ENCODE measurements around the gene SNAP29.
A peak's percentile ranks its signal among the peaks of the same experiment; 100 is the strongest.
"Not testable (repeated sequence)": the region's sequence is repeated elsewhere in the genome, so short reads cannot be mapped to it uniquely, and the experiment has no call there.

Gene SNAP29

GRCh38 chr22:20836987-20837823 is 21.6 kb upstream of the SNAP29 start:
- WGBS, 2 experiments (ENCODE audit: insufficient coverage in 2 of 2): 100% methylated on average over 1 of the region's 2 CpGs; no CpG with 5 or more reads in 1 of the 2 experiments
- Histone ChIP-seq H3K36me3 (ENCODE audit: control insufficient read depth, insufficient read depth, low read length) (peaks cover 20% of the 10 kb centered on the region), H3K4me3 (ENCODE audit: extremely low read depth, insufficient read depth, low read length, poor library complexity, severe bottlenecking) (no peak overlapping the region), H3K27ac (ENCODE audit: low read depth, low read length, severe bottlenecking) (no peak overlapping the region), H3K4me1 (ENCODE audit: control insufficient read depth, insufficient read depth, low read length, poor library complexity, severe bottlenecking) (peaks cover 7% of the 10 kb centered on the region), H3K9me3 (ENCODE audit: control insufficient read depth, low read length) (no peaks in the 10 kb centered on the region)

GRCh38 chr22:20839354-20839753 is 19.5 kb upstream of the SNAP29 start:
- H3K27ac ChIP-seq (ENCODE audit: low read depth, low read length, severe bottlenecking); H3K36me3 ChIP-seq (ENCODE audit: control insufficient read depth, insufficient read depth, low read length); H3K4me3 ChIP-seq (ENCODE audit: extremely low read depth, insufficient read depth, low read length, poor library complexity, severe bottlenecking); H3K9me3 ChIP-seq (ENCODE audit: control insufficient read depth, low read length); H3K4me1 ChIP-seq (ENCODE audit: control insufficient read depth, insufficient read depth, low read length, poor library complexity, severe bottlenecking): not testable (repeated sequence)
- 93% methylated on average over 9 to 10 of the region's 10 CpGs for WGBS, 2 experiments (ENCODE audit: insufficient coverage in 2 of 2)

GRCh38 chr22:20839837-20840645 is 18.8 kb upstream of the SNAP29 start:
- Histone ChIP-seq H3K27ac (ENCODE audit: low read depth, low read length, severe bottlenecking) (peak overlapping the region; percentile 37), H3K9me3 (ENCODE audit: control insufficient read depth, low read length) (no peaks in the 10 kb centered on the region), H3K4me3 (ENCODE audit: extremely low read depth, insufficient read depth, low read length, poor library complexity, severe bottlenecking) (no peak overlapping the region), H3K4me1 (ENCODE audit: control insufficient read depth, insufficient read depth, low read length, poor library complexity, severe bottlenecking) (peaks cover 7% of the 10 kb centered on the region), H3K36me3 (ENCODE audit: control insufficient read depth, insufficient read depth, low read length) (no peaks in the 10 kb centered on the region)
- WGBS, 2 experiments (ENCODE audit: insufficient coverage in 2 of 2): 94 to 95% methylated on average over 2 of the region's 3 CpGs

GRCh38 chr22:20840646-20841371 is 18.0 kb upstream of the SNAP29 start:
- WGBS, 2 experiments (ENCODE audit: insufficient coverage in 2 of 2): 79 to 82% methylated on average over 6 to 7 of the region's 8 CpGs
- Histone ChIP-seq H3K4me3 (ENCODE audit: extremely low read depth, insufficient read depth, low read length, poor library complexity, severe bottlenecking) (no peak overlapping the region), H3K27ac (ENCODE audit: low read depth, low read length, severe bottlenecking) (peak overlapping the region; percentile 37)

GRCh38 chr22:20843501-20843900 is 15.3 kb upstream of the SNAP29 start:
- Histone ChIP-seq H3K4me1 (ENCODE audit: control insufficient read depth, insufficient read depth, low read length, poor library complexity, severe bottlenecking) (peaks cover 7% of the 10 kb centered on the region), H3K9me3 (ENCODE audit: control insufficient read depth, low read length) (no peaks in the 10 kb centered on the region), H3K27ac (ENCODE audit: low read depth, low read length, severe bottlenecking) (no peak overlapping the region), H3K4me3 (ENCODE audit: extremely low read depth, insufficient read depth, low read length, poor library complexity, severe bottlenecking) (no peak overlapping the region), H3K36me3 (ENCODE audit: control insufficient read depth, insufficient read depth, low read length) (no peaks in the 10 kb centered on the region)
- 63 to 91% methylated on average over 1 of the region's 2 CpGs for WGBS, 2 experiments (ENCODE audit: insufficient coverage in 2 of 2)

More at GRCh38 chr22:20840646-20841371, 18.0 kb upstream of the SNAP29 start:
- Histone ChIP-seq H3K4me1 (ENCODE audit: control insufficient read depth, insufficient read depth, low read length, poor library complexity, severe bottlenecking) (peaks cover 7% of the 10 kb centered on the region), H3K36me3 (ENCODE audit: control insufficient read depth, insufficient read depth, low read length) (no peaks in the 10 kb centered on the region), H3K9me3 (ENCODE audit: control insufficient read depth, low read length) (no peaks in the 10 kb centered on the region)

DNA sequence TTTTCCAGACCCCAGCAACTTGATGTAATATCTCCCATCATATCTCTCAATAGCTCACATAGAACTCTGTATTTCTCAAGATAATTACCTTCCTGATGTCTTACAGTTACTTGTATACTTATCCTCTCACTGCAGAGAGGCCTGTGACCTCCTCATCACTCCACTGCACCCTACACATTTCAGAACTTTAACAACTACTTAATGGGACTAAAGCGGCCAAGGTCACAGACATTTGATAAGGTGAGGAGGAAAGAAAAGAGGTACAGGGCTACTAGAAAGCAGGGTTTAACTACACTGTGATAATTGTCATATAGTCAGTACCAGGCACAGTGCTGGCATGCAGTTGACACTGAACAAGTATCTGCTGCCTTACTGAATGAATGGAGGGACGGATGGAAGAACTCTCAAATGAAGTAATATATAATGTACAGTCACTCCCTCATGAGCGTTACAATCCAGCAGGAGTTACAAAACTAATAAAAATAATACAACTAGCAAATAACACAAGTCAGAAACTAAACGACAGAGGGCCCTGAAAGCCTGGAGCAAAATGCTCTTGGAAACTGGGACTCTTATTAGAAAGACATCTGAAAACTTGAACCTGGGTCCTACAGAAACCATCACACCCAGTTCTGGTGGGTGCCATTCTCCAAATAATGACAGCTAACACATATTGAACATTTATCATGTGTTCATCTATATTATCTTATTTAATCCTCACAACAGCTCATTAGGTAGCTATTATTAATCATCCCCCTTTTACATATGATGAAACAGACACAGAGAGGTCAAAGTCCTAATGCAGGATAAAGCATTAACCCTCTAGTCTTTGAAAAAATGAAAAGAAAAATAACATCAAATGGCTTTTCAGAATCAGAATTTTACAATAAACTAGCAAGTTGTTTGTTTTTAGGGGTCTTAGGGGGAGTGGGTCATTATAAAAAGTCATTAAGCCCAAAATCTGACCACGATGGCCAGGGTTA is 14.5 kb upstream of the SNAP29 start:
- no peak overlapping the region for H3K27ac ChIP-seq (ENCODE audit: low read depth, low read length, severe bottlenecking)
- peaks cover 7% of the 10 kb centered on the region for H3K4me1 ChIP-seq (ENCODE audit: control insufficient read depth, insufficient read depth, low read length, poor library complexity, severe bottlenecking)
- no peaks in the 10 kb centered on the region for H3K9me3 ChIP-seq (ENCODE audit: control insufficient read depth, low read length)
- no peaks in the 10 kb centered on the region for H3K36me3 ChIP-seq (ENCODE audit: control insufficient read depth, insufficient read depth, low read length)
- no peak overlapping the region for H3K4me3 ChIP-seq (ENCODE audit: extremely low read depth, insufficient read depth, low read length, poor library complexity, severe bottlenecking)
- WGBS, 2 experiments (ENCODE audit: insufficient coverage in 2 of 2): 100% methylated on average over 1 of the region's 5 CpGs; no CpG with 5 or more reads in 1 of the 2 experiments

DNA sequence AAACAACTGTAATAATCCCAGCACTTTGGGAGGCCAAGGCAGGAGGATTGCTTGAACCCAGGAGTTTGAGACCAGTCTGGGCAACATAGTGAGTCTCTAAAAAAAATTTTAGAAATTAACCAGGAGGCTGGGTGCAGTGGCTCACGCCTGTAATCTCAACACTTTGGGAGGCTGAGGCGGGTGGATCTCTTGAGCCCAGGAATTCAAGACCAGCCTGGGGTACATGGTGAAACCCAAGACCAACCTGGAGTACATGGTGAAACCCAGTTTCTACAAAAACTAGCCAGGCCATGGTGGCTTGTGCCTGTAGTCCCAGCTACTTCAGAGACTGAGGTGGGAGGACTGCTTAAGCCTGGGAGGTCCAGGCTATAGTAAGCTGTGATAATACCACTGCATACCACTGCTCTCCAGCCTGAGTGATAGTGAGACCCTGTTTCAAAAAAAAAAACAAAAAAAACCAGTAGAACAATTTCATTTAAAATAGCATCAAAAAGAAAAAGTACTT is 11.4 kb upstream of the SNAP29 start:
- H3K4me1 ChIP-seq (ENCODE audit: control insufficient read depth, insufficient read depth, low read length, poor library complexity, severe bottlenecking): no peaks in the 10 kb centered on the region
- no peaks in the 10 kb centered on the region for H3K9me3 ChIP-seq (ENCODE audit: control insufficient read depth, low read length)
- H3K36me3 ChIP-seq (ENCODE audit: control insufficient read depth, insufficient read depth, low read length): no peaks in the 10 kb centered on the region
- H3K27ac ChIP-seq (ENCODE audit: low read depth, low read length, severe bottlenecking): no peak overlapping the region
- 89 to 96% methylated on average over 2 of the region's 2 CpGs for WGBS, 2 experiments (ENCODE audit: insufficient coverage in 2 of 2)
- no peak overlapping the region for H3K4me3 ChIP-seq (ENCODE audit: extremely low read depth, insufficient read depth, low read length, poor library complexity, severe bottlenecking)

- Histone ChIP-seq H3K4me3 (ENCODE audit: extremely low read depth, insufficient read depth, low read length, poor library complexity, severe bottlenecking) (no peak overlapping the region), H3K9me3 (ENCODE audit: control insufficient read depth, low read length) (no peaks in the 10 kb centered on the region), H3K36me3 (ENCODE audit: control insufficient read depth, insufficient read depth, low read length) (no peaks in the 10 kb centered on the region), H3K4me1 (ENCODE audit: control insufficient read depth, insufficient read depth, low read length, poor library complexity, severe bottlenecking) (peaks cover under 1% of the 10 kb centered on the region), H3K27ac (ENCODE audit: low read depth, low read length, severe bottlenecking) (no peak overlapping the region)
- WGBS, 2 experiments (ENCODE audit: insufficient coverage in 2 of 2): 72 to 88% methylated on average over 2 of the region's 4 CpGs
Measured at GRCh38 chr22:20852076-20852475, 6.7 kb upstream of the SNAP29 start.

GRCh38 chr22:20852503-20852902 is 6.3 kb upstream of the SNAP29 start:
- WGBS, 2 experiments (ENCODE audit: insufficient coverage in 2 of 2): 90% methylated on average over 2 of the region's 6 CpGs; no CpG with 5 or more reads in 1 of the 2 experiments
- Histone ChIP-seq H3K4me3 (ENCODE audit: extremely low read depth, insufficient read depth, low read length, poor library complexity, severe bottlenecking) (no peak overlapping the region), H3K36me3 (ENCODE audit: control insufficient read depth, insufficient read depth, low read length) (no peaks in the 10 kb centered on the region), H3K9me3 (ENCODE audit: control insufficient read depth, low read length) (no peaks in the 10 kb centered on the region), H3K4me1 (ENCODE audit: control insufficient read depth, insufficient read depth, low read length, poor library complexity, severe bottlenecking) (peaks cover 5% of the 10 kb centered on the region), H3K27ac (ENCODE audit: low read depth, low read length, severe bottlenecking) (no peak overlapping the region)

All from mesodermal cell (in vitro differentiated cells).